NCI-H128 (cell line): ENCODE results near the gene SCGB3A2.

Source experiments
- DNase-seq: peaks from one replicate; lab custom pipeline; 2025; ENCODE audit not compliant: unreplicated experiment; lab: John Stamatoyannopoulos, UW

The SCGB3A2 gene

GRCh38 chr5:147878066-147878759 is at the start of gene SCGB3A2:
Gene SCGB3A2 (plus strand): TSS chr5:147878711. CDS start chr5:147878804, 93 bp downstream.
- DNase-seq = no peak

GRCh38 chr5:147830035-147830434 is 48.5 kb upstream of the SCGB3A2 start:
- no peak for DNase-seq

- DNase-seq = no peak
Measured at GRCh38 chr5:147831465-147831864, 47.0 kb upstream of the SCGB3A2 start, which contains the start of gene SPINK1. Gene SPINK1 (minus strand): TSS chr5:147831671. CDS start chr5:147831577, 94 bp downstream.

- DNase-seq = no peak
Measured at GRCh38 chr5:147832541-147832940, 46.0 kb upstream of the SCGB3A2 start.

GRCh38 chr5:147835386-147835798 is 43.1 kb upstream of the SCGB3A2 start:
- DNase-seq = no peak

- DNase-seq = no peak
Measured at GRCh38 chr5:147836439-147836838, 42.1 kb upstream of the SCGB3A2 start.

- DNase-seq = no peak
Measured at GRCh38 chr5:147842869-147843268, 35.6 kb upstream of the SCGB3A2 start.

GRCh38 chr5:147844846-147845245 is 33.7 kb upstream of the SCGB3A2 start:
- DNase-seq = no peak

GRCh38 chr5:147845618-147846017 is 32.9 kb upstream of the SCGB3A2 start:
- DNase-seq = no peak

GRCh38 chr5:147849226-147849625 is 29.3 kb upstream of the SCGB3A2 start:
- DNase-seq = no peak

GRCh38 chr5:147851578-147851977 is 26.9 kb upstream of the SCGB3A2 start:
- no peak for DNase-seq

GRCh38 chr5:147852365-147852764 is 26.1 kb upstream of the SCGB3A2 start:
- no peak for DNase-seq

- no peak for DNase-seq
Measured at GRCh38 chr5:147853372-147853987, 25.0 kb upstream of the SCGB3A2 start.

GRCh38 chr5:147854331-147854730 is 24.2 kb upstream of the SCGB3A2 start:
- no peak for DNase-seq

GRCh38 chr5:147854894-147855773 is 23.4 kb upstream of the SCGB3A2 start:
- no peak for DNase-seq

GRCh38 chr5:147855774-147856069 is 22.8 kb upstream of the SCGB3A2 start:
- no peak for DNase-seq

- DNase-seq = no peak
Measured at GRCh38 chr5:147856801-147857200, 21.7 kb upstream of the SCGB3A2 start.

- no peak for DNase-seq
Measured at GRCh38 chr5:147857302-147858129, 21.0 kb upstream of the SCGB3A2 start.

- no peak for DNase-seq
Measured at GRCh38 chr5:147858565-147858964, 19.9 kb upstream of the SCGB3A2 start.

GRCh38 chr5:147859962-147860640 is 18.4 kb upstream of the SCGB3A2 start:
- no peak for DNase-seq
